Loucy (cell line): ENCODE data around the gene HEATR5B.

ENCODE experiments used
- CTCF ChIP-seq: fragments of 200-600 bp; sonication (generic); conservative IDR thresholded peaks from 2 replicates; pipeline ENCODE4 v1.5.1; 2014; ENCODE audit warnings: mild to moderate bottlenecking, antibody characterized with exemption, low read length
- EZH2phosphoT487 ChIP-seq: fragments of 200-600 bp; IDR thresholded peaks from 2 replicates; pipeline ENCODE4 v1.6.1; 2018; ENCODE audit warnings: antibody characterized with exemption, mild to moderate bottlenecking, moderate library complexity, borderline replicate concordance

DNA sequence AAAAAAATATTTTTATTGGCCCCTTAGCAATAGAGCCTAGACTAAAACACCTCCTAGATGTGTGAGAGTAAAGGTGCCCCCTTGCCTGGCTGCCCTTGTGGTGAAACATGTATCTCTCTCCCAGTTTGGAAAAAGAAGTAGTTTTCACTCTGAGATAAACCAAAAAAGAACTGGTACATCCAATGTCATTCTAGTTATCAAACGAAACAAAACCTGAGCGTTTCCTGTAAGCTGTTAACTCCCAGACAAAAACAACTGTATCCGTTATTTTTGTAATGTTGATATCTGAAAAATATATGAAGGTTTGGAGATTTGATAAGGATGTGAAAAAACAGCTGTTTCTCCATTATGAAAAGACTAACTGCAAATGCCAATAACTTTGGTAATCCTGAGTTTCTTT is 24.3 kb downstream of the HEATR5B start:
- TF ChIP-seq CTCF (no peak), EZH2phosphoT487 (no peak)
